Activated naive CD8-positive, alpha-beta T cell treated with anti-CD3 and anti-CD28 coated beads, Interleukin-2, amount 50 U/mL, for 24 hours (primary cell): ENCODE measurements around the gene TDRD7.

ENCODE experiments used
- ATAC-seq: fragments of 150-1000 bp; cut with Tn5 transposase; one replicate; pipeline ENCODE4 v1.10.0; 2021
- DNase-seq: peaks from one replicate; pipeline ENCODE4 v3.0.0; 2021
- H3K27ac Mint-ChIP-seq: one replicate; pipeline ENCODE4 v1.8.0; 2021; ENCODE audit warnings: mild to moderate bottlenecking, mixed read lengths
- H3K27me3 Mint-ChIP-seq: one replicate; pipeline ENCODE4 v1.8.0; 2021; ENCODE audit warnings: mixed read lengths
- H3K36me3 Mint-ChIP-seq: one replicate; pipeline ENCODE4 v1.8.0; 2021; ENCODE audit warnings: low read depth, mixed read lengths
- H3K4me1 Mint-ChIP-seq: one replicate; pipeline ENCODE4 v1.8.0; 2021; ENCODE audit warnings: mixed read lengths
- H3K4me3 Mint-ChIP-seq: one replicate; pipeline ENCODE4 v1.8.0; 2021; ENCODE audit warnings: mild to moderate bottlenecking, moderate library complexity, mixed read lengths
- H3K9me3 Mint-ChIP-seq: one replicate; pipeline ENCODE4 v1.8.0; 2021; ENCODE audit warnings: mixed read lengths

TDRD7 gene

GRCh38 chr9:97411789-97412625 is at the start of gene TDRD7:
TDRD7 (plus strand) TSS chr9:97412096; CDS start chr9:97428466, 16,370 bp downstream.
- H3K27me3 Mint-ChIP-seq: peaks cover 18% of the 10 kb centered on the region
- peak within 1 kb of the TSS; percentile 65 for H3K27ac Mint-ChIP-seq
- H3K4me3 Mint-ChIP-seq: peak within 1 kb of the TSS; percentile 80
- H3K9me3 Mint-ChIP-seq: no peaks in the 10 kb centered on the region
- H3K36me3 Mint-ChIP-seq: no peaks in the 10 kb centered on the region
- peaks cover 17% of the 10 kb centered on the region for H3K4me1 Mint-ChIP-seq
- peak; percentile 88 for ATAC-seq
- peak; percentile 92 for DNase-seq

- Mint-ChIP-seq H3K27ac (no peak overlapping the region), H3K9me3 (no peaks in the 10 kb centered on the region), H3K36me3 (peaks cover 2% of the 10 kb centered on the region), H3K4me1 (peaks cover 2% of the 10 kb centered on the region), H3K27me3 (no peaks in the 10 kb centered on the region), H3K4me3 (no peak overlapping the region)
- no peak for DNase-seq
- peak; percentile 38 for ATAC-seq
These were observed 48.9 kb upstream of the TDRD7 start for GRCh38 chr9:97362777-97363545.

- Mint-ChIP-seq H3K4me1 (peaks cover 2% of the 10 kb centered on the region), H3K9me3 (peaks cover 4% of the 10 kb centered on the region), H3K27me3 (no peaks in the 10 kb centered on the region), H3K4me3 (no peak overlapping the region), H3K27ac (no peak overlapping the region), H3K36me3 (peaks cover 5% of the 10 kb centered on the region)
- ATAC-seq: no peak
- no peak for DNase-seq
These were observed 48.1 kb upstream of the TDRD7 start for GRCh38 chr9:97363661-97364299.

GRCh38 chr9:97364769-97365490 is 47.0 kb upstream of the TDRD7 start:
- H3K27me3 Mint-ChIP-seq: no peaks in the 10 kb centered on the region
- no peak for DNase-seq
- peaks cover 7% of the 10 kb centered on the region for H3K9me3 Mint-ChIP-seq
- H3K4me3 Mint-ChIP-seq: no peak overlapping the region
- peaks cover 2% of the 10 kb centered on the region for H3K4me1 Mint-ChIP-seq
- no peak overlapping the region for H3K27ac Mint-ChIP-seq
- H3K36me3 Mint-ChIP-seq: peaks cover 11% of the 10 kb centered on the region
- ATAC-seq: no peak

GRCh38 chr9:97365634-97366033 is 46.3 kb upstream of the TDRD7 start:
- Mint-ChIP-seq H3K4me3 (no peak overlapping the region), H3K36me3 (peaks cover 13% of the 10 kb centered on the region), H3K4me1 (peaks cover 2% of the 10 kb centered on the region), H3K9me3 (peaks cover 7% of the 10 kb centered on the region), H3K27me3 (no peaks in the 10 kb centered on the region), H3K27ac (no peak overlapping the region)
- DNase-seq: no peak
- ATAC-seq: no peak

GRCh38 chr9:97366476-97366875 is 45.4 kb upstream of the TDRD7 start:
- DNase-seq (no peak), ATAC-seq (no peak)
- H3K27me3 Mint-ChIP-seq: no peaks in the 10 kb centered on the region
- H3K4me3 Mint-ChIP-seq: no peak overlapping the region
- H3K9me3 Mint-ChIP-seq: peaks cover 7% of the 10 kb centered on the region
- peaks cover 16% of the 10 kb centered on the region for H3K36me3 Mint-ChIP-seq
- H3K4me1 Mint-ChIP-seq: peaks cover 2% of the 10 kb centered on the region
- H3K27ac Mint-ChIP-seq: no peak overlapping the region

GRCh38 chr9:97366889-97367288 is 45.0 kb upstream of the TDRD7 start:
- DNase-seq (no peak), ATAC-seq (no peak)
- Mint-ChIP-seq H3K9me3 (peaks cover 7% of the 10 kb centered on the region), H3K27ac (no peak overlapping the region), H3K4me3 (no peak overlapping the region), H3K27me3 (no peaks in the 10 kb centered on the region), H3K4me1 (peaks cover 2% of the 10 kb centered on the region), H3K36me3 (peaks cover 18% of the 10 kb centered on the region)

- H3K4me3 Mint-ChIP-seq: no peak overlapping the region
- H3K27ac Mint-ChIP-seq: no peak overlapping the region
- H3K36me3 Mint-ChIP-seq: peaks cover 18% of the 10 kb centered on the region
- H3K4me1 Mint-ChIP-seq: peaks cover 2% of the 10 kb centered on the region
- DNase-seq: no peak
- H3K27me3 Mint-ChIP-seq: no peaks in the 10 kb centered on the region
- H3K9me3 Mint-ChIP-seq: peaks cover 7% of the 10 kb centered on the region
- peak; percentile 42 for ATAC-seq
These were observed 44.2 kb upstream of the TDRD7 start for GRCh38 chr9:97367729-97368128.

GRCh38 chr9:97368964-97369363 is 42.9 kb upstream of the TDRD7 start:
- no peak for ATAC-seq
- Mint-ChIP-seq H3K27ac (no peak overlapping the region), H3K36me3 (peaks cover 18% of the 10 kb centered on the region), H3K9me3 (peaks cover 7% of the 10 kb centered on the region), H3K4me3 (no peak overlapping the region), H3K4me1 (no peaks in the 10 kb centered on the region), H3K27me3 (no peaks in the 10 kb centered on the region)
- DNase-seq: no peak

GRCh38 chr9:97372580-97372979 is 39.3 kb upstream of the TDRD7 start:
- Mint-ChIP-seq H3K4me3 (no peak overlapping the region), H3K36me3 (peaks cover 18% of the 10 kb centered on the region), H3K27me3 (no peaks in the 10 kb centered on the region), H3K27ac (no peak overlapping the region), H3K9me3 (peaks cover 7% of the 10 kb centered on the region), H3K4me1 (peaks cover 2% of the 10 kb centered on the region)
- ATAC-seq: no peak
- no peak for DNase-seq

- DNase-seq (no peak), ATAC-seq (no peak)
- H3K9me3 Mint-ChIP-seq: peaks cover 7% of the 10 kb centered on the region
- H3K27me3 Mint-ChIP-seq: no peaks in the 10 kb centered on the region
- H3K27ac Mint-ChIP-seq: no peak overlapping the region
- H3K4me3 Mint-ChIP-seq: no peak overlapping the region
- H3K4me1 Mint-ChIP-seq: peaks cover 2% of the 10 kb centered on the region
- H3K36me3 Mint-ChIP-seq: peaks cover 18% of the 10 kb centered on the region
These were observed 38.6 kb upstream of the TDRD7 start for GRCh38 chr9:97373331-97373730.

GRCh38 chr9:97374811-97375210 is 37.1 kb upstream of the TDRD7 start:
- H3K9me3 Mint-ChIP-seq: no peaks in the 10 kb centered on the region
- H3K4me3 Mint-ChIP-seq: no peak overlapping the region
- H3K4me1 Mint-ChIP-seq: peaks cover 2% of the 10 kb centered on the region
- no peak overlapping the region for H3K27ac Mint-ChIP-seq
- H3K27me3 Mint-ChIP-seq: no peaks in the 10 kb centered on the region
- peaks cover 10% of the 10 kb centered on the region for H3K36me3 Mint-ChIP-seq
- no peak for ATAC-seq
- DNase-seq: no peak

- Mint-ChIP-seq H3K36me3 (no peaks in the 10 kb centered on the region), H3K27ac (no peak overlapping the region), H3K27me3 (no peaks in the 10 kb centered on the region), H3K4me1 (peaks cover 2% of the 10 kb centered on the region), H3K4me3 (no peak overlapping the region), H3K9me3 (no peaks in the 10 kb centered on the region)
- ATAC-seq: no peak
- DNase-seq: no peak
These were observed 35.0 kb upstream of the TDRD7 start for GRCh38 chr9:97376902-97377301.

GRCh38 chr9:97382099-97382718 is 29.7 kb upstream of the TDRD7 start:
- Mint-ChIP-seq H3K27ac (no peak overlapping the region), H3K27me3 (peaks cover 5% of the 10 kb centered on the region), H3K36me3 (no peaks in the 10 kb centered on the region), H3K4me3 (no peak overlapping the region), H3K4me1 (peaks cover 10% of the 10 kb centered on the region), H3K9me3 (no peaks in the 10 kb centered on the region)
- ATAC-seq (peak; percentile 39), DNase-seq (no peak)
